KG1 (cell line): Measurements from ENCODE around the gene TMPRSS9.
"Not testable (repeated sequence)": the region's sequence is repeated elsewhere in the genome, so short reads cannot be mapped to it uniquely, and the experiment has no call there.

Experiments
- DNase-seq: peaks from one replicate; lab custom pipeline; 2025; lab: John Stamatoyannopoulos, UW

Gene TMPRSS9

DNA sequence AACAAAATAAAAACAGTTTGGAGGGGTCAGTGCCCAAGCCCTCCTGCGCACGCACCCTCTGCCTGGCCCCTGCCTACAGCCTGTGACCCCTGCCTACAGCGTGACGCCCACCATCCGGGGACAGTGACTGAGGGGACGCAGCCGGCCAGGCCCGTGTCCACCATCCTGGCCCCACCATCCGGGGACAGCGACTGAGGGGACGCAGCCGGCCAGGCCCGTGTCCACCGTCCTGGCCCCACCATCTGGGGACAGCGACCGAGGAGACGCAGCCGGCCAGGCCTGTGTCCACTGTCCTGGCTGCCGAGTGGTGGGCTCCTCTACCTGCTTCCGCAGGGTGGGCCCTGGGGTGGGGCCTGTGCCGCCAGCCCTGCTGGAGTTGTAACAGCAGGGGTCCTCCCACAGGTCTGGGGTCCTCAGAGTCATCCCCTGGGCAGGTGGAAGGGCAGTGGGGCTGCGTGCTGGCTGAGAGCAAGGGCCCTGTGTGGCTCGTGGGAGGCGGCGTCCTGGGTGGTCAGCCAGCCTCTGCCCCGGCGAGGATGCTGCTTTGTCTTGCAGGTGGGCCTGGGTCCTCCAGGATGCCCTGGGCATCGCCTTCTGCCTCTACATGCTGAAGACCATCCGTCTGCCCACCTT is 17.3 kb upstream of the TMPRSS9 start:
- no peak for DNase-seq

- no peak for DNase-seq
These were observed 16.6 kb upstream of the TMPRSS9 start for GRCh38 chr19:2343289-2343982.

GRCh38 chr19:2344381-2344870 is 15.6 kb upstream of the TMPRSS9 start:
- no peak for DNase-seq

- no peak for DNase-seq
These were observed 15.0 kb upstream of the TMPRSS9 start for GRCh38 chr19:2345076-2345475.

GRCh38 chr19:2345794-2346663 is 14.0 kb upstream of the TMPRSS9 start:
- DNase-seq: no peak

- DNase-seq: not testable (repeated sequence)
These were observed 10.2 kb upstream of the TMPRSS9 start for GRCh38 chr19:2349818-2350217.

DNA sequence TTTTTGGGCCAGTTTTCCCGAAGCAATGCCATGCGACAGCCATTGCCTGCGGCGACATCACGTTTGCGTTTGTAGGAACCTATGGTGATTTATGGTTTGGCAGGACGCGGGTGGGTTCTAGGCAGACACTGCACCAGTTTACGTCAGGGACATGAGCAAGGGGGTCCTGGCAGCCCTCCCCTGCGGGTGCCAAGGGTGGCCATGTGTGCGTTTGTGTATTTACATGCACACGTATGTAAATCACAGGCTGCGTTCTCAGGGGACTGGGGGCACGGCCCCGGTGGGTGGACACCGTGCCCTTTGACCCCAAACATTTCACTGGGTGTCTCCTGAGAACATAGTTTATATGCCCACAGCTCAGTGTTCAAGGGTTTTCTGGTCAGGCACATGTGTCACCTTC is 9.4 kb upstream of the TMPRSS9 start:
- DNase-seq: no peak

GRCh38 chr19:2351591-2351990 is 8.5 kb upstream of the TMPRSS9 start:
- no peak for DNase-seq

DNA sequence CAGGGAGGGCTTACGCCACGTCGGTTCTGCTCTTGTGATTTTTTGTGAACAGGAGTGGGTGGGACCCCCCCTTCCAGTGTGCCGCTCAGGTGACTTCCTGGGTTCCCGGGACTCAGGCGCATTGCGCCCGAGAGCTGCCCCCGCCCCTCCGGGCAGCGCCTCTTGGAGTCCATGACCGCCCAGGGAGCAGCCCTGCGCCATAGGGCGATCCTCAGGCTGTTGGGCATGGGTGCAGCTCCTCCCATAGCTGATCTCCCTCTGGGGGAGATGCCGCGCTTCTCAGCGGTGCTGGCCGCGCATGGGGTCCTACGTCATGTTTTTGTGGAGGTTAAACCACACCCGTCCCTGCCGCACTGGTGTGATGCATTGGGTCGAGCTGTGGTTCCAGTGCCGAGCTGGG is 7.9 kb upstream of the TMPRSS9 start:
- no peak for DNase-seq

- no peak for DNase-seq
These were observed 6.7 kb upstream of the TMPRSS9 start for GRCh38 chr19:2353159-2353886.

GRCh38 chr19:2353887-2354592 is 6.0 kb upstream of the TMPRSS9 start:
- DNase-seq: no peak

GRCh38 chr19:2354670-2355069 is 5.4 kb upstream of the TMPRSS9 start:
- no peak for DNase-seq

DNA sequence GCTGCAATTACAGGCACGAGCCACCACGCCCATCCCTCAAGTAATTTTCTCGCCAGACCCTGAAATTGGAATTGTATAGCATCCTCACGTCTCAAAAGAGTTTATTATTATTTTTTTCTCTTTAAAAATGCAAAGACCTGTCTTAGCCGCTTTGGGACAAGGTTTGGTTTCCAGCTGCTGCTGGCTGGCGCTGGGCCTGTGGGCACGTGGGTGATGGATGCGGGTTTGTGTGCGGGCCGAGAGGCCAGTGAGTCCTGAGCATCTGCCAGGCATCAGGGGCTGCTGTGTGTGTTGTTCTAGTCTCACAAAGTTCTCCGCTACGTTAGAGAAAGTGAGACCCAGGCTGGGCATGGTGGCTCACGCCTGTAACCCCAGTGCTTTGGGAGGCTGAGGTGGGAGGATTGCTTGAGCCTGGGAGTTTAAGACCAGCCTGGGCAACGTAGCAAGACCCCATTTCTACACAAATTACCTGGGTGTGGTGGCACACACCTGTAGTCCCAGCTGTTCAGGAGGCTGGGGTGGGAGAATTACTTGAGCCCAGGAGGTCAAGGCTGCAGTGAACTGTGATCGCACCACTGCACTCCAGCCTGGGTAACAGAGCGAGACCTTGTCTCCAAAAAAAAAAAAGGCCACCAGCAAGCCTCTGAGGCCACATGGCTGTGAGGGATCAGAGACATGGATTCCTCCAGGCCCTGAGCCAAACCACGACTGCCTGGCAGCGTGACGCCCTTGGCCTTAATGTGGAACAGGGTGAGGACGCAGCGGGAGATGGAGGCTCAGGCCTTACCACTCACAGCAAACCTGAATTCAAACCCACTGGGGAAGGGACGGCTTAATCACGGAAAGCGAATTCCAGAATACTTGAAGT is 4.7 kb upstream of the TMPRSS9 start:
- no peak for DNase-seq

DNA sequence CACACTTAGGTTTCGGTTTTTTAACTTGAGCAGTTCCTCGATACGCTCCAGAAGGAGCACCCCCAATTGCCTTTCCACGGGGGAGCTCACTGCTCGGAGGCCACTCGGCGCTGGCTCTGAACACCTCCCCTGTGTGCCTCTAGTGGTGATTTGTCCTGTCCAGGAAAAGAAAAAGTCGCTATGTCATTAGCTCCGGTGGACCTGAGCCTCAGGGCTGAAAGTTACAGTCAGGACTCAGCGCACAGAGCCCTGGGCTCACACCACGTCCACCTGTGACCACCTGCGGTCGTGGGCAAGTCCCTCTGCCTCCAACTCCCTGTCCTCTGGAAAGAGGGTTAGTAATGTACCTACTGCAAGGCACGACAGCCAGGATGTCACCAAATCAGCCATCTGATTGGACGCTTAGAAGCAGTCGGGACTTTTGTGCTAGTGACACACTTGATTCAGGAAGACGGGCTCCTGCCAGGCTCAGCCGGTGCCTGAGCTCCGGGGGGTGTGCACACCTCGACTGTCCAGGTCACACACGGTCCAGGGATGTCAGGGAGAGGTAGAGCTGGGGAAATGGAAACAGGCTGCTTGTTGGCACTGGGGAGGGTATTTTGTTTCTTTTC is 3.9 kb upstream of the TMPRSS9 start:
- no peak for DNase-seq

GRCh38 chr19:2357279-2358206 is 2.5 kb upstream of the TMPRSS9 start:
- no peak for DNase-seq

- DNase-seq: no peak
These were observed 1.4 kb upstream of the TMPRSS9 start for GRCh38 chr19:2358548-2359173.

- DNase-seq: no peak
These were observed 768 bp downstream of the TMPRSS9 start for GRCh38 chr19:2360833-2361232.

DNA sequence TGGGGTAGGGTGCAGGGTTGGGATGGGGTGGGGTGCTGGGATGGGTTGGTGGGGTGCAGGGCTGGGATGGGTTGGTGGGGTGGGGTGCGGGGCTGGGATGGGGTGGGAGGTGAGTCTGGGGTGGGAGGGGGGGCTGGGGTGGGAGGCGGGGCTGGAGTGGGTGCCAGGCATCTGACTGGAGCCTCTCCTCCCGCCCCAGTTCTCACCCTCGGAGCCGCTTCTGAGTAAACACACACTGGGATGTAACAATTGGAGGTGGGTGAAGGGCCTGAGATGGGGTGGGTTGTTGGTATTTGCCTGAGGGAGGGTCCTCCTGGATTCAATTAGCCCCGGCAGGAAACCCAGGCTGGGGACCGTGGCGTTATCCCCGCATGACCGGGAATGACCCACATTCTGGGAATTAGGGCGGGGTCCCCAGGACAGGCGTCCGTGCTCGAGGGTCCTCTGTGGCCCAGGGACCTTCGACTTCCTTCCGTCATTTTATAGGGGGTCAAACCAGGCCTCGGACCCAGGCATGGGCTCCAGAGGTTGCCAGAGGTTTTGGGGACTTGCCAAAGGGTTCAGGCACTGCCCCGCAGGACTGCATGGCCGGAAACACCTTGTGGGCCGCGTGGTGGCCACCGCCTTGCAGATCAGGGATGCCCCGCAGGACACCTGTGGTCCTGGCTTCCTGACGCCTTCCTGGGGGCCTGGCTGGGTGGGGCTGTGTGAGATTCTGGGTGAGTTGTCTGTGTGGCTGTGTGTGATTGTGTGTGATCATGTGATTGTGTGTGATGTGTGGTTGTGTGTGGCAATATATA is 1.4 kb downstream of the TMPRSS9 start:
- DNase-seq: no peak
